GM19043 (cell line): ENCODE results near the gene COMMD9.

Experiments used
- ATAC-seq: cut with Tn5 transposase; IDR thresholded peaks from one replicate; pipeline ENCODE4 v1.9.1; 2021; ENCODE audit warnings: low read depth; ENCODE audit not compliant: unreplicated experiment

COMMD9 gene

GRCh38 chr11:36229091-36229705 is 60.0 kb downstream of the COMMD9 start:
- ATAC-seq, result no peak

- ATAC-seq, result no peak
Measured at GRCh38 chr11:36228689-36229088, 60.5 kb downstream of the COMMD9 start.

GRCh38 chr11:36227044-36227443 is 62.2 kb downstream of the COMMD9 start:
- ATAC-seq, result no peak

- no peak for ATAC-seq
Measured at GRCh38 chr11:36224209-36224882, 64.9 kb downstream of the COMMD9 start.

GRCh38 chr11:36222831-36223635 is 66.2 kb downstream of the COMMD9 start:
- ATAC-seq, result no peak
